Measurements from ENCODE around the gene RPTOR. TPM values are rescaled to one million over a fixed set of nuclear protein-coding genes. Genes with fewer than 3 reads are reported as not detected.
A peak's percentile ranks its signal among the peaks of the same experiment; 100 is the strongest.

The RPTOR gene
- total RNA-seq, 1 experiment from 2014 or later, result 15.2 TPM

DNA sequence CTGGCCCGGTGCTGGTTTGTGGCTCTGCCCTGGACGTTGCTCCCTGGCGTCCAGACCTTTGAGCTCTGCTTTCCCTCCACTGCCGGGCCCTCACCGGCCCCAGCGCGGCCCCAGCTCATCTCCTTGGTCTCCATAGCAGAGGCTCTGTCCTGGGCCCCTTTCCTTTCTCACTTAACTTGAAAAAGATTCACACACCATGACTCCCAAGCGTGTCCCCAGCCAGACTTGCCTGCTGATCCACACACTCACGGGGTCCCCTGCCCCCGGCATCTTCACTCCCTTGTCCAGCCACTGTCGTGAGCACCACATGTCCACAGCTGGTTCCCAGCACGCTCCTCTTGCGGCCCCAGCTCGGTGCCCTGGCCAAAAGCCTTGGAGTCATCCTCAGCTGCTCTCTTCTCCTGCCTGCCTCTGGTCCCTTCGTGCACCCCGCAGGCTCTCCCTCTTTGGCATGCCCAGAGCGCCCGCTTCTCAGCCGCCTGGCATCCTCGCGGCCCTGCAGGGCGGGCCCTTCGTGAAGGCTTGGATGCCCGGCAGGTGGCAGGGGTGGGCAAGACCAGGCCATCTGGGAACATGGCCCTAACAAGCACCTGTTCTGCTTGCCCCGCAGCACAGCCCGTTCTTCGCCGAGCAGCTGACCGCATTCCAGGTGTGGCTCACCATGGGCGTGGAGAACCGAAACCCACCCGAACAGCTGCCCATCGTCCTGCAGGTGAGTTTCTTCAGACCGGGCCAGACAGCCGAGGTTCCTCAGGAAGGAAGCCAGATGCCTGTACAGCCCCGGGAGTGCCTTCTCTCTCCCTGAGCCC is 301.4 kb downstream of the RPTOR start:
- DNase-seq (ENCODE audit: low spot score), result no peak

DNA sequence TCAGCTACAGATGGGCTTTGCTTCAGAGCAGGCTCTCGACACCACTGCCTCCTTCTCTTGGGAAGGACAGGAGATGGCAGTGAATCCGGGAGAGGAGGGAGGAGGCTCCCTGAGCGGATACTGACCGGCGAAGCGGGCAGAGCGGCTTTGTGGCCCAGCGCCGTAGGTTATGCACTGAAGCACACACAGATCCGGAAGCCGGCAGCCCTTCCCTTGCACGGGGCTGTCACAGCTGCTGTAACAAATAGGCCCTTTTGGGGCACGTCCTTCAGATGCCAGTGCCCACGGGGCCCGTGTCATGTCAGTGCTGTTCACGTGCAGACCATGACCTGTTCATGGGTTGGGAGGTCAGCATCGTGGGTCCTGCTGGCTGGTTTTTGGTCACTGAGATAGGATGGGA is 302.3 kb downstream of the RPTOR start:
- DNase-seq (ENCODE audit: low spot score), result no peak

- DNase-seq (ENCODE audit: low spot score), result no peak
Measured at GRCh38 chr17:80847496-80848230, 303.0 kb downstream of the RPTOR start.

DNA sequence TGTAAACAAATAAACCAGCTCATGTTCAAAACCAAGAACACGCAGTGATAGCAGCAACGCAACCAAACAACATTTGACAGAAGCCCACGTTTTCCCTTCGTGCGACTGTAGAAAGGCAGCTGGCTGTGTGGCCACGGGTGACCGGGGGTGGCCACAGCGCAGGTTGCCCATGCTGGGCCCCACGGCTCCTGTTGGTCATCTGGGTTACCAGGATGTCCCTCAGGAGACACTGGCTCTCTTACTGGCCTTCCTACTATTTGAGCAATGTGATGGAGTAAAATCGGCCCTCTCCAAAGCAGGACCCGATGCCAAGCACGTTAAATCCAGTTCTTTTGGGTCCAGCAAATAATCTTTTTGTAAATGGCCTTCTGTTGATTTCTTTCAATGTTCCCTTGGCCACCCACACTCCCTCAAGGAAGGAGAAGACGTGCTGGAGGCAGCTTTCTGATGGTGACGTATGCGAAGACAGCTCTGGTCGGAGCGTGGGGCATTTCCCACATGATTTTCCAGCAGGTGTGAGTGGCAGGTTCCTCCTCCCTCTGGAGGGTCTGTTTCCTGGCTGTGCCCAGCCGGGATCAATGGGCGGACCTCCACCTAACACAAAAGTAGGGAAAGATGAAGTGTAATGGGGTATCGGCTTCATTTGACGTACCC is 303.9 kb downstream of the RPTOR start:
- DNase-seq (ENCODE audit: low spot score), result no peak

- no peak for DNase-seq (ENCODE audit: low spot score)
Measured at GRCh38 chr17:80849119-80849518, 304.5 kb downstream of the RPTOR start.

GRCh38 chr17:80850109-80850508 is 305.5 kb downstream of the RPTOR start:
- no peak for DNase-seq (ENCODE audit: low spot score)

DNA sequence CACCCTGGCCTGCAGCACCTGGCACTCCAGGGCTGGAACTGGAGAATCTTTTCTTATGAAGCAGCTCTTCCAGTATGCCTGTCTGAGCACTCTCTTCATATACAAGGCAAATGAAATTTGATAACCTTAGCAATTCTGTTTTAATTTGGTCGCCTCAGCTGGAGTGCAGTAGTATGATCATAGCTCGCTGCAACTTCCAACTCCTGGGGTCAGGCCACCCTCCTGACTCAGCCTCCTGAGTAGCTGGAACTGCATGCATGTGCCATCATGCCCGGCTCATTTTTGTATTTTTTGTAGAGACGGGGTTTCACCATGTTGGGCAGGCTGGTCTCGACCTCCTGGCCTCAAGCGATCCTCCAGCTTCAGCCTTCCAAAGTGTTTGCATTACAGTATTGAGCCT is 306.2 kb downstream of the RPTOR start:
- DNase-seq (ENCODE audit: low spot score), result no peak

DNA sequence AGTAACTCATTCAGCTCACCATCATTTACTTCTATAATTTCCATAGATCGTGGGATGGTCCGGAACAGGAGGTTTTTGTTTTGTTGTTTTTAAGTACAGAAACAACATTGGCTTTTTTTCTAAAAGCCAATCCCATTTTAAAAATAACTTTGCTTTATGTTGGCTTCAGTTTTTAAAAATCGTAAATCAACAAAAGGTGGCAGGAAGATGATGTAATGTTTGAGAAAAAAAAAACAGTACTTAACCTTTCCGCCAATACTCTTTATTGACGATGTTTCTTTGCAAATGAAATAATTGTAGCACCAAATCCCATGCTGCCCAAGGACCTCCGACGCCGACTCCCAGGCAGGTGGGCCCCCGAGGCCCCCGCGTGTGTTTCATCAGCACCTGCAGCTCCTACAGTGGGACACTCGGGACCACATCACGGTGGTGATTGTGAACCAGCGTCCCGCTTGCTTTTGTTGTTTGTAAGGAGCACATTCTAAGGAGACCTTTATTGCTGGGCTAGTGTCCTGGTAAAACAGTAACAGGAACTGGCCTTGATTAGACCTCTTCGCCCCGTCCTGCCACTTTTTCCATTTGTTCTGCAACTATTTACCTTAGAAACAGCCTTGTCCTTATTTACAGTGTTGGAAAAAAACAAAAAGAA is 306.8 kb downstream of the RPTOR start:
- DNase-seq (ENCODE audit: low spot score), result no peak

DNA sequence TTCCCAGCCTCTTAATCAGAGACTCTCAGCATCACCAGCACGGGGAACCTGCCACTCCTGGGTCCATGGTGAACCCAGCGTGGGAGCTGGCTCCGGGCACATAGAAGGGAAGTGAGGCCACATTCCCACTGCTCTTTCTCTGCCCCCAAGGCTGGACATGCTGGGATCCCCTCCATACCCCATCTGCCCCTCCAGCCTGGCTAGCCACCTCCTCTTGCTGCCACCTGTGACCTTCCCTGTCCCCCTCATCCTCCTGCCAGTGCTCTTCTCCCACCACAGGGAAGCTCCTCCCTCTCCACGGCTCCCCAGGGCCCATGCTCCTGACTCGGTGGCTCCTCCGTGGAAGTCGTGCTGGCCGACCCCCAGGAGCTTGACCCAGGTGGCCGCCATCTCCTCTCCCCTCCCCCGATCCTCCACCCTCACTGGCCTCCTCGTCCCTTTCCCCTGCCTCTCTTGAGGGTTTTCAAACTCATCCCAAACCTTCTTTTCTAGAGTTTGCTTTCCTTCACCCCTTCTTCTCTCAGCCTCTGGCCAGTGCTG is 307.9 kb downstream of the RPTOR start:
- DNase-seq (ENCODE audit: low spot score), result no peak

GRCh38 chr17:80853076-80853475 is 308.4 kb downstream of the RPTOR start:
- no peak for DNase-seq (ENCODE audit: low spot score)

DNA sequence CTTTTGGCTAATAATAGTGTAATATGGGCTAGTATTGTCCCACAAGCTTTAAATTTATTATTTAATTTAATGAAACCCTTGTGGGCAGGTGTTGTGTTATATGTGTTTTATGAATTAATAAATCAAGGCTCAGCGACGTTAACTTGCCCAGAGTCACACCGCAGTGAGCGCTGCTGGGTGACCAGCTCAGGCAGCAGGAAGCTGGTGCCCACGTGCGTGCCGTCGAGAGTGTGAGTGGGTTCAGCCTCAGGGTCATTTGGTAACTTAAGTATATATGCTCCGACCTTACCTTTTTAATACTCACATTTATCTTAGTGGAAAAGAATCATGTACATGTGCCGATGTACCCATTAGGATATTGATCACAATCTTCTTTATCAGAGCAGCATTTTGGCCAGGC is 309.6 kb downstream of the RPTOR start:
- no peak for DNase-seq (ENCODE audit: low spot score)

GRCh38 chr17:80855196-80855947 is 310.7 kb downstream of the RPTOR start:
- DNase-seq (ENCODE audit: low spot score), result no peak

DNA sequence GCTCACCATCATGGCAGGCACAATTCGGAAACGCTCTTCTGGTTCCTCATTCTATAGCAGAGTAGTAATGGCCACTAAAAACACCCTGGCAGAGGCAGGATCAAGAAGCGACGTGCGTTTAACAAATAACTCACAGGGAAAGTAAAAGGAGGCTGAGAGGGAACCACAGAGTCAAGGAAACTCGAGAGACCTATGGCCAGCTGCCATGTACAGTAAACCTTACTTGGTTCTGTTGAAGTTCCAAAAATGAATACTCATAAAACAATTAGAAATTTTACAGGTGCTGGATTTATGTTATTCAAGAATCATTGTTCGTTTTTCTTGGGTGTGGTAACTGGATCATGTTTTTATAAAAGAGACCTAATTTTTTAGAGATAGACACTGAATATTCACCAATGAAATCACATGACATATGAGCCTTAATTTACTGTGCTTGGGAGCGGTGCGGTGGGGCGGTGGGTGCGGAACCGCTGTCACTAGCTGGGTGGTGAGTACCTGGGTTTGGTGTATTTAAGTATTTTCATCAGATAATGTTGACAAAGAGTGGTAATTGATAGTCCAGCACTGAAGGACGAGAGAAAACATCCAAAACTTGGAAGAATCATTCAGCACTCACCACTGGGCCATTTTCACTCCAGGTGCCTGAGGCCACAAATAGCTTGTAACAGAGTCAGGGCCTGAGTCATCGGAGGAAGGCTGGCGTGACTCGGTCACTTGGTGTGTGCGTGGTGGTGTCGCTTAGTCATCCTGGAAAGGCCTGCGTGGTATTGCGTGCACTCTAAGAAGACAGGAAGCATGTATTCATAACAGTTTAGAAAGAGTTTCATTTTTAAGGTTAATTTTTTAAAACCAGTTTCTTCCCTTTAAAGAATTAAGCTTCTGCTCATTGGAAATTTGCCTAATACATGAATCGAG is 311.6 kb downstream of the RPTOR start:
- peak; percentile 99 for DNase-seq (ENCODE audit: low spot score)

DNA sequence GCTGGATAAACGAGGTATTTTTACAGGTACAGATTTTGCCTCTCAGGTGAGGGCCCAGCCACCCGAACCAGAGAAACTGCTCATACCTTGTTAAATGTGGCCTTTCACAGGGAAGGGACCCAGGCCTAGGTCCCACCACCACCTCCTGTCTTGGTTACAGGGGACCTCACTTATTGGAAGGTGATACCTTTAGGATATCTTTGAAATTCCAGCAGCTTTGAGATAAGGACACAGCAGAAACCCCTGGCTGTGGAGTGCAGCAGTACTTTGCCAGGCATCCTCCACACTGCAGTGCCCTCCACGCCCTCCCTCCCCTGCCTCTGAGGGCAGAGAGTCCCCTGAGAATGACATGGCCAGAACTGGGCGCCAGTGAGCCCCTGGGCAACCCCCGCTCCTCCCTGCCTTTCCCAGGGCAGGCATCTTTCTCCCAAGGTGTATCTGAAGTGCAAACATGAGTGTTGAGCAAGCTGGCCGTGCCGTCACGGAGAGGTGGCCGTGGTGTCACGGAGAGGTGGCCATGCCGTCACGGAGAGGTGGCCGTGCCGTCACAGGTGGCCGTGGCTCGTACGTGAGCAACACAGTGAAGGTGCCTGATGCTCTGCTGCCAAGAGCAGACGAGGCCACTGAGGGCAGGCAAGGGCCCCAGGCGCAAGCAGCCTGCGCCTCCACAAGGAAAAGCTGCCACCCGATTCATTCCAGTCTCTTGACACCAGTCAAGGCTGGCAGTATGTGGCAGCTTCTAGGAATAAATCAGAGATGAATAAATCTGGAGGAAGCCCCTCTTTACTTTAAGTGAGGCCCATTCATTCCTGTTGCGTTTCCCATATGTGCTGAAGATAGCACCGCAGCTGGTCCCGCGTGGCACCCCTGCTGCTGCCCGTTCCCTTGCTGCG is 312.5 kb downstream of the RPTOR start:
- DNase-seq (ENCODE audit: low spot score), result no peak

DNA sequence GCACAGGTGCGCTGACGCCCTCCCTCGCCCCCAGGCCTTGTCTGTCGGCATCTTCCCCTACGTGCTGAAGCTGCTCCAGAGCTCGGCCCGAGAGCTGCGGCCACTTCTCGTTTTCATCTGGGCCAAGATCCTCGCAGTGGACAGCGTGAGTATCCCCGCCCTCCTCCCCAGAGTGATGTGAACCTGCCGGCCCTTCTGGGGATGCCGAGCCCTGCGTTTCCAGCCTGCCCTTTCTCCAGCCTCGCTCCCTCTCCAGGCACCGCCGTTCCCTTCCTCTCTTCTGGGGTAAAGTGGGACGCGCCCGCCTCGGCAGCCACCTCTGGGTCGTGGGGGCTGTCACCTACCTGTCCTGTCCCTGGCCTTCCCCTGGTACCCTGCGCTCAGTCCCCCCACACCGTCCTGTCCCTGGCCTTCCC is 313.1 kb downstream of the RPTOR start:
- DNase-seq (ENCODE audit: low spot score), result no peak

DNA sequence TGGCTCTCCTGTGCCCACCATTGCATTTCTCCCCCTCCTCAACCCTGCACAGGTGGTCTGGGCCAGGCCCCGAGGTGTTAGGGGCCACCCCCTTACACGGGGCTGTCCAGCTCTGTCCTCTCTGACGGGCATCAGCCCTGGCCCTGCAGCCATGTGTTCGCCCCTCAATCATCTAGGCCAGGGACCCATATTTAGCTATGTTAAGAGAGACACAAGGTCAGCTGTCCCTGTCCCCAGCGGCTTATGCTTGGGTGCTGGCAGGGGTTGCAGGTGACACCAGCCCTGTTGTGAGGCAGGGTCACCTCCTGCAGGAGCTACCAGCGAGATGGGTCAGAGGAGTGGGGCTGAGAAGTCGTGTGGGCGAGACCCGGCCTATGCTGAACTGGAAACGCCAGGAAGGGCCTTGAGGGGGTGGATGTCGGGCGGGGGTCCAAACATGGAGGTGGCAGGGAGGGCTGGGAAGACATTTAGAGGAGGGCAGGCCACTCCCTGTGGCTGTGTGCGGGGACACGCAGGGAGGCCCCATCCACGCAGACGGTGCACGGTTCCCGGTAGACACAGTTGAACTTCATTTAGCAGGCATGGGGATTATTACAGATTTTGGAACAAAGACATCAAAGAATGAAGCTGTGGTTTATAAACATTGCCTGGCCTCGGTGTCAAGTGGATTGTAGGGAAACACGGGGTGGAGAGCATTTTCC is 313.8 kb downstream of the RPTOR start:
- DNase-seq (ENCODE audit: low spot score), result no peak

GRCh38 chr17:80859002-80859941 is 314.6 kb downstream of the RPTOR start:
- DNase-seq (ENCODE audit: low spot score), result peak; percentile 90
